ENCODE measurements around the gene HIVEP3.

- TF ChIP-seq CTCF (IDR thresholded peaks at IDR 0.05; ENCODE audit: insufficient read depth, low read depth, low read length) (no peak), EZH2 (IDR thresholded peaks at IDR 0.05; ENCODE audit: insufficient read depth, low read length) (no peak)
These were observed 240.4 kb downstream of the HIVEP3 start for GRCh38 chr1:41678111-41678878.

All from astrocyte (in vitro differentiated cells and primary cell).